Activated T-helper 1 cell treated with anti-CD3 and anti-CD28 coated beads, Interleukin-2, amount 50 U/mL, for 16 hours (primary cell): ENCODE results near the gene AARS1.
"Not testable (repeated sequence)": the region's sequence is repeated elsewhere in the genome, so short reads cannot be mapped to it uniquely, and the experiment has no call there.

Source experiments
- DNase-seq, 2 donors: peaks; one replicate each; pipeline ENCODE4 v3.0.0-alpha.2; 2020; ENCODE audit warnings: low read depth in 1 of 2, low spot score in 1 of 2

Gene AARS1

DNA sequence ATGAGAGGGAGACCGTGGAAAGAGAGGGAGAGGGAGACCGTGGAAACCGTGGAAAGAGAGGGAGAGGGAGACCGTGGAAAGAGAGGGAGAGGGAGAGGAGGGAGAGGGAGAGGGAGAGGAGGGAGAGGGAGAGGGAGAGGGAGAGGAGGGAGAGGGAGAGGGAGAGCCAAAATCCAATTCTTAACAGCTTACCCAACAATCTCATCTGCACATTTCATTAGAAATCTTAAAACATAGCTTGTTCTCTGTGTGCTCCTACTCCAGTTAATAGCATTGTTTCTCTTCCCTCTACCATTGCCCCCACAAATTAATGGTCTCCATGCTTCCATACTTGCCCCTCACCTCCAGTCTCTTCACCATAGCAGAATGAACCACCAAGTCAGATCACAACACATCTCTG, 63.9 kb downstream of the AARS1 start:
- not testable (repeated sequence) for DNase-seq

DNA sequence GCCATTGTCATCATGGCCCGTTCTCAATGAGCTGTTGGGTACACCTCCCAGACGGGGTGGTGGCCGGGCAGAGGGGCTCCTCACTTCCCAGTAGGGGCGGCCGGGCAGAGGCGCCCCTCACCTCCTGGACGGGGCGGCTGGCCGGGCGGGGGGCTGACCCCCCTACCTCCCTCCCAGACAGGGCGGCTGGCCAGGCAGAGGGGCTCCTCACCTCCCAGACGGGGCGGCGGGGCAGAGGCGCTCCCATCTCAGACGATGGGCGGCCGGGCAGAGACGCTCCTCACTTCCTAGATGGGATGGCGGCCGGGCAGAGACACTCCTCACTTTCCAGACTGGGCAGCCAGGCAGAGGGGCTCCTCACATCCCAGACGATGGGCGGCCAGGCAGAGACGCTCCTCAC, 64.7 kb downstream of the AARS1 start:
- DNase-seq = not testable (repeated sequence)

DNA sequence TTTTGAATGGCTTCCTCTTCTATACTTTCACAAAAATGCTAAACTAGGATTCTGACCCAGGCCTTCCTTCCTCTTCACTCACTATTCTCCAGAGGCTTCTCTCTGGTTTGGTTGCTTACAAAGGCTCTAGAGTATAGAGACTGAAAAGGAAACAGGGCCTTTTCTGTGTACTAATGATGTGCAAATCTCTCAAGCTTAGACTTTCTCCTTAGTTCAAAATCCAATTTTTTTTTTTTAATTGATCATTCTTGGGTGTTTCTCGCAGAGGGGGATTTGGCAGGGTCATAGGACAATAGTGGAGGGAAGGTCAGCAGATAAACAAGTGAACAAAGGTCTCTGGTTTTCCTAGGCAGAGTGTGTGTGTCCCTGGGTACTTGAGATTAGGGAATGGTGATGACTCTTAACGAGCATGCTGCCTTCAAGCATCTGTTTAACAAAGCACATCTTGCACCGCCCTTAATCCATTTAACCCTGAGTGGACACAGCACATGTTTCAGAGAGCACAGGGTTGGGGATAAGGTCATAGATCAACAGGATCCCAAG, 65.3 kb downstream of the AARS1 start:
- not testable (repeated sequence) for DNase-seq

DNA sequence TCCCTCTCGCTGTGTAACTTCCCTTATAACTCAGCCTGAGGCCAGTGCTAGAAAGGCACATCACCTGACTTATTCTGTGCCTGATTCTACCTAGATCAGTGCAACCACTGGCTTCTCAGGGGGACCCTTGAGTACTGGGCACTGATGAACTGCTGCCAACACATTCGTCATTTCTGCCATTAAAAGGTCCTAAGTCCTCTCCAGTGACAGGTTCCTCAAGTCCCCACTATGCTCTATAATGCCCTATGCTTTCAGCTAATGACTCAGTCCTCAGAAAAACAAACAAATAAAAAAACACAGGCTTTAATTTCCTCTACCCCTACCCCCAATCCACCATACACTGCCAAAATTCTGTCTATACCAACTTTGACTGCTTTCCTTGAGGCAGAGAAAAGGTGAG, 66.1 kb downstream of the AARS1 start:
- DNase-seq = not testable (repeated sequence)

DNA sequence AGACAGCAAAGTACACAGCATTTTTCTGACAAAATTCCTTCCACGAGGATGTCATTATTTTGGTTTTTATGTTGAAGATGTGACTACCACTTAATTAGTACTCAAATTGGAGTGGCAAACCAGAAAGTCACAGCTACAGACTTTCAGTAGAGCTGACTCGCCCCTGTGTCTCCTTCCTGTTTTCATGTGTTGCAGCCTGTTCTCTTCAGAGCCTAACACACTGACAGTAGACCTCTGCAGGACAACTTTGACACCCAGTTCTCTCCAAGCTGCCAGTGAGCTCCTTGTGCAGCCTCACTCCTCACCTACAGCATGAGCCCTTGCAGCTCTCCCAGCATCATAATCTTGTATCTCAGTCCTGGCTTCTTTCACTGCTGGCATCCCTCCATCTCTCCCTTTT, 66.7 kb downstream of the AARS1 start:
- not testable (repeated sequence) for DNase-seq

DNA sequence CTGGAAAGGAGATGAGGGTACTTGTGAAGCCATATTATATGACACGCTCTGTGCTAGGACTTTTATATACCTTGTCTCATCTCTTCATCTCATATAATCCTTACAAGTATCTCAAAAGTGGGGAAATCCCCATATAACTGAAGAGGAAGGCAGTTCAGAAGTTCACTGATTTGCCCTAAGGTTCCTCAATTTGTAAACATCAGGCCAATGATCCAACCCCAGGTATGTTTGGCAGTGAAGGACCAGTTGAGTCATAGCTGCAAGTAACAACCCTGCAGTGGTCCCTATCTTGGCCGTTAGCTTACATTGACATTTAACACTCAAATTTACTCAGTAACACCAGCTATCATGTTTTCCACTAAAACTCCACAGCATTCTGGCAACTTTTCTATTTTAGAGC, 70.7 kb downstream of the AARS1 start:
- not testable (repeated sequence) for DNase-seq

DNA sequence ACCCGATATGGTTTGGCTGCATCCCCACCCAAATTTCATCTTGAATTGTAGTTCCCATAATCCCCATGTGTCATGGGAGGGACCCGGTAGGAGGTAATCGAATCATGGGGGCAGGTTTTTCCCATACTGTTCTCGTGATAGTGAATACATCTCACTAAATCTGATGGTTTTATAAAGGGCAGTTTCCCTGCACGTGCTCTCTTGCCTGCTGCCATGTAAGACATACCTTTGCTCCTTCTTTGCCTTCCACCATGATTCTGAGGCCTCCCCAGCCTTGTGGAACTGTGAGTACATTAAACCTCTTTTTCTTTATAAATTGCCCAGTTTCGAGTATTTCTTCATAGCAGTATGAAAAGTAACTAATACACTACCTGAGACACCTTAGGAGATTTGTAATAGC, 82.9 kb downstream of the AARS1 start:
- DNase-seq = not testable (repeated sequence)

DNA sequence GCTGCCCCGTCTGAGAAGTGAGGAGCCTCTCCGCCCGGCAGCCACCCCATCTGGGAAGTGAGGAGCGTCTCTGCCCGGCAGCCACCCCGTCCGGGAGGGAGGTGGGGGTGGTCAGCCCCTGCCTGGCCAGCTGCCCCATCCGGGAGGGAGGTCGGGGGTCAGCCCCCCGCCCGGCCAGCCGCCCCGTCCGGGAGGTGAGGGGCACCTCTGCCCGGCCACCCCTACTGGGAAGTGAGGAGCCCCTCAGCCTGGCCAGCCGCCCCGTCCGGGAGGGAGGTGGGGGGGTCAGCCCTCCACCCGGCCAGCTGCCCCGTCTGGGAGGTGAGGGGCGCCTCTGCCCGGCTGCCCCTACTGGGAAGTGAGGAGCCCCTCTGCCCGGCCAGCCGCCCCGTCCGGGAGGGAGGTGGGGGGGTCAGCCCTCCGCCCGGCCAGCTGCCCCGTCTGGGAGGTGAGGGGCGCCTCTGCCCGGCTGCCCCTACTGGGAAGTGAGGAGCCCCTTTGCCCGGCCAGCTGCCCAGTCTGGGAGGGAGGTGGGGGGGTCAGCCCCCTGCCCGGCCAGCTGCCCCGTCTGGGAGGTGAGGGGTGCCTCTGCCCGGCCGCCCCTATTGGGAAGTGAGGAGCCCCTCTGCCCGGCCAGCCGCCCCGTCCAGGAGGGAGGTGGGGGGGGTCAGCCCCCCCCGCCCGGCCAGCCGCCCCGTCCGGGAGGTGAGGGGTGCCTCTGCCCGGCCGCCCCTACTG, 84.5 kb downstream of the AARS1 start:
- not testable (repeated sequence) for DNase-seq

DNA sequence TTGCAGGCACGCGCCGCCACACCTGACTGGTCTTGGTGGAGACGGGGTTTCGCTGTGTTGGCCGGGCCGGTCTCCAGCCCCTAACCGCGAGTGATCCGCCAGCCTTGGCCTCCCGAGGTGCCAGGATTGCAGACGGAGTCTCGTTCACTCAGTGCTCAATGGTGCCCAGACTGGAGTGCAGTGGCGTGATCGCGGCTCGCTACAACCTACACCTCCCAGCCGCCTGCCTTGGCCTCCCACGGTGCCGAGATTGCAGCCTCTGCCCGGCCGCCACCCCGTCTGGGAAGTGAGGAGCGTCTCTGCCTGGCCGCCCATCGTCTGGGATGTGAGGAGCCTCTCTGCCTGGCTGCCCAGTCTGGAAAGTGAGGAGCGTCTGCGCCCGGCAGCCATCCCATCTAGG, 85.3 kb downstream of the AARS1 start:
- DNase-seq = not testable (repeated sequence)

DNA sequence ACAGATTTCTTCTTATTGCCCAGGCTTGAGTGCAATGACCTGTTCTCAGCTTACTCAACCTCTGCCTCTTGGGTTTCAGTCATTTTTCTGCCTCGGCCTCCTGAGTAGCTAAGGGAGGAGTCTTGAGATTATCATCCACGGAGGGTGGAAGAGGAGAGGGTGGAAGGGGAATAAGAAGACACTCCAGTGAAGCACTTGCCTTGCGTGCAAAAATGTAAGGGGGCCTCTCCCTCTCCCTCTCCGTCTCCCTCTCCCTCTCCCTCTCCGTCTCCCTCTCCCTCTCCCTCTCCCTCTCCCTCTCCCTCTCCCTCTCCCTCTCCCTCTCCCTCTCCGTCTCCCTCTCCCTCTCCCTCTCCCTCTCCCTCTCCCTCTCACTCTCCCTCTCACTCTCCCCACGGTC, 85.8 kb downstream of the AARS1 start:
- not testable (repeated sequence) for DNase-seq
